HG03439 (cell line): ENCODE results near the gene LENG9.
"Not testable (repeated sequence)": the region's sequence is repeated elsewhere in the genome, so short reads cannot be mapped to it uniquely, and the experiment has no call there.

Experiments
- ATAC-seq: cut with Tn5 transposase; IDR thresholded peaks from one replicate; pipeline ENCODE4 v1.9.1; 2021; ENCODE audit warnings: mild to moderate bottlenecking, moderate library complexity; ENCODE audit not compliant: unreplicated experiment

LENG9 gene

DNA sequence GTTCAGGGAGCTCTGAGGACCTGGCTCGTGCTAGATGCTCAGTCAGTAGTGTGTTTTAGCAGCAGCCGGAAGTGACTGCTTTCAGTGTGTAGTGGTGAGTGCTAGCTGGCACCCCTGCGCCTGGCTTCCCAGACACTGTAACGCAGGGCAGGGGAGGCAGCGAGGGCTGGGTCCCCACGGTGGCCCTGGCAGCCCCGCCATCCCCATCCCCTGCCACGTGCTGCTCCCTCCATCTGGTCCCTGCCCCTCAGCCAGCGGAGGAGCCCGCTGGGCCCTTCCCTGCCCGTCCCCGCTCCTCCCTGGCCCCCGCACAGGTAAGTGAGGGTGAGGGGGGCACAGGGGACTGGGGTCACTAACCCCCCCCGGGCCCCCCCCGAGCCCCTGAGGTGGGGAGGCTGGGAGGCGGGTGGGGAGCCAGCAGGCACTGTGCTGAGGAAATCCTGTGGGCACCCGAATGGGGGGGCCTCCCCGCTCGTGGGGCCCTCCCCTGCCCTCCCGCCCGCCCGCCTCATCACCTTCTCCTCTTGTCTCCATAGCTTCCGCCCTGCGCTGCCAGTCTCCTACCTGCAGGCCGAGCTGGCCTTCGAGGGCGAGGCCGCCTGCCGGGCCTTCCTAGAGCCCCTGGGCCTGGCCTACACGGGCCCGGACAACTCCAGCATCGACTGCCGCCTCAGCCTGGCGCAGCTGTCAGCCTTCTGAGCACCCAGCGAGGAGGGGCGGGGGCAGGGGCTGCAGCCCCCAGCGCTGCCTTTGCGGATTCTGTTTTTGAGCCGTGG is 3.2 kb downstream of the LENG9 start:
- ATAC-seq, result no peak

DNA sequence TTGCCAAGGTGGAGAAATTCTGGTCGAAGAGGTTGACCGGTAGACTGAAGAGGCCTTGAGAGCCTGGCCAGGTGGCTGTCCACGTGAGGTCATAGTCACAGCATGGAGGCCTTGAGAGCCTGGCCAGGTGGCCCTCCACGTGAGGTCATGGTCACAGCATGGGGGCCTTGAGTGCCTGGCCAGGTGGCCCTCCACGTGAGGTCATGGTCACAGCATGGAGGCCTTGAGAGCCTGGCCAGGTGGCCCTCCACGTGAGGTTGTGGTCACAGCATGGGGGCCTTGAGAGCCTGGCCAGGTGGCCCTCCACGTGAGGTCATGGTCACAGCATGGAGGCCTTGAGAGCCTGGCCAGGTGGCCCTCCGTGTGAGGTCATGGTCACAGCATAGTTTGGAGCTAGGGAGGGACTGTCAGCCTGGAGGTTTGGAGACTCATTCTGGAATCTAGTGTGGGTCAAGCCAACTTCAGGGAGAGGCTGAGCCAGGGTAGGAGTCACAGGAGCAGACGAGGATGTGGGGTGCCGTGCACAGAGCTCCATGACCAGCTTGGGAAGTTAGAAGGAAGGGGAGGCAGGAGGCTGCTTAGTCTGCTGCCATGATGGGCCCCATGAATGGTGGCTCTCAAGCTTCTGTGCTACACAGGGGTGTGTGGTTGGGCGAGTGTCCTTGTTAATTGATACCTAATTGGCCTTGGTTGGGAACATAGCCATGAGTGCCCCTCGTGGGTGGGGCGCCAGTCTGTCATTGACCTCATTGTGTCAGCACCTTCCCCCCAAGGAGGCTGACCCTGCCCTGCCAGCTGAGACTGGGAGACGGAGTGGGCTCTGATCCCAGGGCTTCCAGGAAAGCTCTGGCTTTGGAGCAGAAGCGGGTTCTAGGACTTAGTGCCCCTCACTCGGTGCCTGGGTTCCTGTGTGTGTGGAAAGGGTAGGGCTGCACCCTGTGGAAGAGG is 4.0 kb downstream of the LENG9 start:
- ATAC-seq, result no peak

DNA sequence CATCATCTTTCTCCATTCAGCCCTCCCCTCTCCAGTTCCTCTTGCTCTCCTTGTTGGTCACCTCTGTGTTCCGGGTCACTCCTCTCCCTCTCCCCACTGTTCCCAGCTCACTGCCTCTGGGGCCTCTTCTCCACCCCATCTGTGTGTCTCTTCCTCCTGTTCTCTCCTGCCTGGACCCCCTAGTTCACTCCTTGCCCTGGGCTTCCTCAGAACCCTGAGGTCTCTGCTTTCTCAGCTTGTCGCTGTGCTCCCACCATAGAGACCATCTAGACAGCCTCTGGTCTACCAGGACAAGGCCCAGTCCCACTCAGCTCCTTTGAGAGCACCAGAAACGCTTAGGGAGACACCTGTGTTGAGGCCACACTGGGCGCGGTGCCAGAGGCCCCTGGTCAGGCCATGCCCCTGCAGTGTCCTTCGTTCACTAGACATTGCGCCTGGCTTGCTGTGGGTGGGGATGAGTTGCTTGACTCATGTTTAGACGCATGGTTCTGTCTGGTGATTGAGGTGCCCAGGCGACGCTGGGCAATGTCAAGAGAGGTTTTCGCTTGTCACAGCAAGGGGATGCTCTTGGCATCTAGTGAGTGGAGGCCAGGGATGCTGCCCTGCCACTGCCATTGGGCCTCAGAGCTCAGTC is 4.8 kb downstream of the LENG9 start:
- no peak for ATAC-seq

DNA sequence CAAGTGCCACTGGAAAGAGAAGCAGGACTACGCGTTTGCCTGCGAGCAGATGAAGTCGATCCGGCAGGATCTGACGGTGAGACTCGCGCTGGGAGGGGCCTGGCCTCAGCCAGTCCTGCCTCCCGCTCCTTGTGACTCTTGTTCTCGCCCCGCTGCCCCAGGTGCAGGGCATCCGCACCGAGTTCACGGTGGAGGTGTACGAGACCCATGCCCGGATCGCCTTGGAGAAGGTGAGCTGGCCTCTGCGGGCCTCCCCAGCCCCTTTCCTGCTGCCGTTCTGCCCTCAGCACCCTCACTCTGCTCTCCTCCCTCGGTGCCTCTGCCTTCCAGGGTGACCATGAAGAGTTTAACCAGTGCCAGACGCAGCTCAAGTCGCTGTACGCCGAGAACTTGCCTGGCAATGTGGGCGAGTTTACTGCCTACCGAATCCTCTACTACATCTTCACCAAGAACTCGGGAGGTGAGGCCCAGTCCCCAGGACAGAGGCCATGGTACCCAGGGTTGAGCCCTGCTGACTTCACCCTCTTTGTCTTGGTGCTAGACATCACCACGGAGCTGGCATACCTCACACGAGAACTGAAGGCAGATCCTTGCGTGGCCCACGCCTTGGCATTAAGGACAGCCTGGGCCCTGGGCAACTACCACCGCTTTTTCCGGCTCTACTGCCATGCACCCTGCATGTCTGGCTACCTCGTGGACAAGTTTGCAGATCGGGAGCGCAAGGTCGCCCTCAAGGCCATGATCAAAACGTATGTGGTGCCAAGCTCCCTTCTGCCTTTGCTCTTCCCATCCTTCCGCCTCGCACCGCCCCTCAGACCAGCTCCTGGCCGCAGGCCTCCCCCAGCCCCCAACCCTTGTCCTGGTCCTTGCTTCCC is 5.6 kb downstream of the LENG9 start:
- ATAC-seq, result no peak

DNA sequence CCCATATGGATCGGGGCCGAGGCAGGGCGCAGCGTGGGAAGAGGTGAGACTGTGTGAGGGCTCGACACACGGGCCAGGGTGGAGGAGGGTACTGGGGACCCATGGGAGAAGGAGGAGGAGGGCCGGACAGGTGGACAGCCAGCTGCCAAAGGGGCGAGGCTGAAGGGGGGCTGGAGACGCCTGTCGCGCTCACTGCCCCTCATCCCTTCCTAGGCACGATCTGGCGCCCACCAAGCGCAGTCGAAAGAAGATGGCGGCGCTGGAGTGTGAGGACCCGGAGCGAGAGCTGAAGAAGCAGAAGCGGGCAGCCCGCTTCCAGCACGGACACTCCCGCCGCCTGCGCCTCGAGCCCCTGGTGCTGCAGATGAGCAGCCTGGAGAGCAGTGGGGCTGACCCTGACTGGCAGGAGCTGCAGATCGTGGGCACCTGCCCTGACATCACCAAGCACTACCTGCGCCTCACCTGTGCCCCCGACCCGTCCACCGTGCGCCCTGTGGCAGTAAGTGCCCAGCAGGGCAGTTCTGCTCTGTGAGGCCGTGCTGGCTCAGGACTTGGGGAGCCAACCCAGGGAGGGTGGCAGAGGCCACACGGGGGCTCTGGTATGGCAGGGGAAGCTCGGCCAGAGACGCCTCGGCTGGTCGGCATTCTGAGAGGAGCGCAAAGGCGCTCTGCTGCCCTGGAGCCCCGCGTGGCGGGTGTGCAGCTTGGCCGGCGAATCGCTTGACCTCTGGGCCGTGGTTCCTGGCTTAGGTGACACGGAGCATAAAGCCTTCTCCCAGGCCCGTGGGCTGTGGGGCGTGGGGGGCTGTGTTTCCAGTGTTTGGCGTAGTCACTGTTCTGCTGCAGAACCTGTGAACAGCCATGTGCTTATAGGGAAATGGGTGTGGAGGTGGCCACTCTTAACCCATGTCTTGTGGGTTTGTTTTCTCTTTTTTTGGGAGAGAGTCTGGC is 6.9 kb downstream of the LENG9 start:
- no peak for ATAC-seq

DNA sequence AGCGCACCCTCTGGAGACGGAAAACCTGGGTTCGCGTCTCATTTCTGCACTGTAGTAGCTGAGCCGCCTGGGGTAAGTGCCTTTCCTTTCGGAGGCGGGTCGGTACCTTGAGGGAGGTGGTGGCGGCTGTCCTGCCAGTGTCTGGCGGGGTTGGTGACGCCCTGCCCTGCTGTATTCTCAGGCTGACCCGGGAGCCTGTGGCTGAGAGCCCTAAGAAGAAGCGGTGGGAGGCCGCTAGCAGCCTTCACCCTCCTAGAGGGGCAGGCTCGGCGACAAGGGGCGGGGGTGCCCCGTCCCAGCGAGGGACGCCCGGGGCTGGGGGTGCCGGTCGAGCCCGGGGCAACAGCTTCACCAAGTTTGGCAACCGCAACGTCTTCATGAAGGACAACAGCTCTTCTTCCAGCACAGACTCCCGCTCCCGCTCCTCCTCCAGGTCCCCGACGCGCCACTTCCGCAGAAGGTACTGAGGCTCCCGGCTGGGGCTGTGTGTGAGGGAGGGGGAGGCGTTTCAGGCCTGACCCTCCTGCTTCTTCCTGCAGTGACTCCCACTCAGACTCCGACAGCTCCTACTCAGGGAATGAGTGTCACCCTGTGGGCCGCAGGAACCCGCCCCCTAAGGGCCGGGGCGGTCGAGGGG is 7.7 kb downstream of the LENG9 start:
- no peak for ATAC-seq

DNA sequence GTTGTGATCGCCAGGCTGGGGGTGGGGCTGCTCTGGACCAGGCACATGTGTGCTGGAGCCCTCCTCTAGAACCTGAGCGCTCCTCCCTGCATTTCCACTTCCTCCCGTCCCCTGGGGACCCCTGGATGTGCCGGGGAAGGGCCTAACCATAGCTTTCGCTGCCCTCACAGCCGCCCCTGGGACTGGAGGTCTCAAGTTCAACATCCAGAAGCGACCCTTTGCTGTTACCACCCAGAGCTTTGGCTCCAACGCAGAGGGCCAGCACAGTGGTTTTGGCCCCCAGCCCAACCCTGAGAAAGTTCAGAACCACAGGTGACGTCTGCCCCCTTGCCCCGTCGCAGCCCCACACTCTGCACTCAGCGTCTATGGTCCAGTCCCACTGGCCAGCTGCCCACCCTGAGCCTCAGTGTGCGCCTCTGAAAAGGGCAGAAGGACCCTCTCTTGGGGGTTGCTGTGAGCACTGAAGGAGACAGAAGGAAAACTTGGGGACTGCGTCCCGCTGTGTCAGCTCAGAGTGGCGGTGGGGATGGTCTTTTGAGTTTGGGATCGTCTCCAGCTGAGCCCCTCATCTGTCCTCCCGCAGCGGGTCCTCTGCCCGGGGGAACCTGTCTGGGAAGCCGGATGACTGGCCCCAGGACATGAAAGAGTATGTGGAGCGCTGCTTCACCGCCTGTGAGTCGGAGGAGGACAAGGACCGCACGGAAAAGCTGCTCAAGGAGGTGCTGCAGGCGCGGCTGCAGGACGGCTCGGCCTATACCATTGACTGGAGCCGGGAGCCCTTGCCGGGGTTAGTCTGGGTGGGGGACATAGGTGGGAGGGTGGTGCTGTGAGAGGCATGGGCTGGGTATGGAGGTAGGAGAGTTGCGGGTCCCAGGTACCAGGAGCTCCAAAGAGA is 8.6 kb downstream of the LENG9 start:
- ATAC-seq, result no peak

DNA sequence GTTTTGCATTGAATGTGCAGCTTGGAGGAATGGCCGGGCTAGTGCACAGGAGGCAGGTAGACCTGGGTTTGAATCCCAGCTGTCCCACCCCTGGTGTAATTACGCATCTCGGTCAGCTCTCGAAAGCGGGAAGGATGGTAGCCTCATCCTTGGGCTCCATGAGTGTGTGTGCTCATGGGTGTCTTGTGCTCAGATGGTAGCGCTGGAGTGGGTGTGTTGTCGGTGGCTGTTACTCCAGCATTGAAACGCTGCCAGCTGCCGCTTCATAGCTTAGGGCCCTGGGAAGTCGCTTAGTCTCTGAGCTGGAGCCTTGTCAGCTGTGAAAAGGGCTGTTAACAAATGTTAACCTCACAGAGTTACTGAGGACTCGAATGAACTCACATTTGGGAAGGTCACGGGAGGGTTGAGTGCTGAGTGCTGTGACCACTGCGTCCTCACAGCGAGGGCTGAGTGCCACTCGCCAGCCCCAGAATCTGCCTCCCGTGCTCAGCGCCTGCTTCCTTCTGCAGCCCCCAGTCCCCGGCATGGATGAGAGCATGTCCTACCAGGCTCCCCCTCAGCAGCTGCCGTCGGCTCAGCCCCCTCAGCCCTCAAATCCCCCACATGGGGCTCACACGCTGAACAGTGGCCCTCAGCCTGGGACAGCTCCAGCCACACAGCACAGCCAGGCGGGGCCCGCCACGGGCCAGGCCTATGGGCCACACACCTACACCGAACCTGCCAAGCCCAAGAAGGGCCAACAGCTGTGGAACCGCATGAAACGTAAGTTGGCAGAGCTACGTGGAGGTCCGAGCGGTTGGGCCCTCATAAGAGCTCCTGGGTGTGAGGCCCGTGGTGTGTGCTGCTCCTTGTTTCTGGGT is 9.4 kb downstream of the LENG9 start:
- ATAC-seq, result no peak

DNA sequence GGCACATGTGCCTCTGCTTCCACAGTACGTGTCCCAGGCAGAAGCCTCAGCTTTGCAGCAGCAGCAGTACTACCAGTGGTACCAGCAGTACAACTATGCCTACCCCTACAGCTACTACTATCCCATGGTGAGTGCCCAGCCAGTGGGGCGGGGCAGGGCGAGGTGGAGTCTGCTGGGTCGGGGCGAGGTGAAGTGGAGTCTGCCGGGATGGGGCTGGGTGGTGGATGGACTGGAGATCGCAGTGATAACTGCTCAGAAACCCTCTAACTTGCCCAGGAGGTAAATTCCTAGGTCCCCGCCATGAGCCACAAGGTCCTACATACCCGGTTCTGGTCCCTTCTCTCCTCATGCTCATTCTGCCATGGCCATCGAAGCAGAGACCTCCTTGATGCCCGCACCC is 11.0 kb downstream of the LENG9 start:
- no peak for ATAC-seq

DNA sequence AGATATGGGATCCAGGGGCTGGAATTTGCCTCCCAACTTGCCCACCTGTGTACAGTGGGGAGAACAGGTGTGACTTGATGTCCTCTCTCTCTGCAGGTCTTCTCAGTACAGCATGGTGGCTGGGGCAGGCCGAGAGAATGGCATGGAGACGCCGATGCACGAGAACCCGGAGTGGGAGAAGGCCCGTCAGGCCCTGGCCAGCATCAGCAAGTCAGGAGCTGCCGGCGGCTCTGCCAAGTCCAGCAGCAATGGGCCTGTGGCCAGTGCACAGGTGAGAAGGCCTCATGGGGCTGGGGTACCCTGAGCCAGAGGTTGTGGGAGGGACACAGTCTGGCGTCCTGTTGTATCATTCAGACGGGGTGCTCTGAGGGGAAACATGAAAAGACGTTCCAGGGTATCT is 11.6 kb downstream of the LENG9 start:
- ATAC-seq, result no peak

DNA sequence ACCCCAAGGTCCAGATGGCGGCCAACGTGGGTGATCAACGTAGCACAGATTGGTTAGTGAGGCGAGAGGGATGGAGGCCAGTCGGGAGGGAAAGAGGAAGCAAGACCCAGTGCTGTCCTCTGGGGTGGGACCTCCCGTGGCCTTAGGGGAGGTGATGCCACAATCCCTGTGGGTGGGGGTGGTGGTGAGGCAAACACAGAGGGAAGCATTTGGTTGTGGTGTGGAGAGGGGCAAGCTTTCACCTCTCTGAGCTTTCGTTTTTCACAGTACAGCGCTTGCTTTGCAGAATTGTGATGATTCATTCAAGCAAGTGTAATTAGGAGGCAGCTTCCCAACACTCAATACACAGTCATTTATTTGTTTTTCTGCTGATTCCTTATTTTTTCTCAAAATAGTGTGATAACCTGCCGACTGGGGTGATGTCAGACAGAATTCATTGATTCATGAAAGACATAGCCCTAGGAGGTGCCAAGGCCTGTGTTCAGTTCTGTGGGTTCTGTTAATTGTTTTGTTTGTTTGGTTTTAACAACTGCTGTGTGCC is 12.2 kb downstream of the LENG9 start:
- ATAC-seq, result no peak

DNA sequence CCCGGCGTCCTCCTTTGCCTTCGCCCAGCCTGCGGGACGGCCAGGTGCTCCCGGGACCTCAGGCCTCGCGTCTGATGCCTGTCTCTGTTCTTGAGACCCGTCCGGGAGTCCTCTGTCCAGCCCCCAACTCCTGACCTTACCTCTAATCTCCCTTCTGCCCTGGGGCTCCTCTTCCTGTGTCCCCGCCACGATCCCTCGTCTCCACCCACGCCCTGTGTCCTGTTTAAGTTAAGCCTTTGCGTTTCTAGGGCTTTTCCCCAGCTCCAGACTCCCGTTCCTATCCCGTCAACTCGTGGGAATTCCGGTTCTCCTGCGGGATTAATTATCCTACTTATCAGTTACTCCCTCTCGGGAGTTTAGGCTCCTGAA is 13.9 kb downstream of the LENG9 start:
- no peak for ATAC-seq

DNA sequence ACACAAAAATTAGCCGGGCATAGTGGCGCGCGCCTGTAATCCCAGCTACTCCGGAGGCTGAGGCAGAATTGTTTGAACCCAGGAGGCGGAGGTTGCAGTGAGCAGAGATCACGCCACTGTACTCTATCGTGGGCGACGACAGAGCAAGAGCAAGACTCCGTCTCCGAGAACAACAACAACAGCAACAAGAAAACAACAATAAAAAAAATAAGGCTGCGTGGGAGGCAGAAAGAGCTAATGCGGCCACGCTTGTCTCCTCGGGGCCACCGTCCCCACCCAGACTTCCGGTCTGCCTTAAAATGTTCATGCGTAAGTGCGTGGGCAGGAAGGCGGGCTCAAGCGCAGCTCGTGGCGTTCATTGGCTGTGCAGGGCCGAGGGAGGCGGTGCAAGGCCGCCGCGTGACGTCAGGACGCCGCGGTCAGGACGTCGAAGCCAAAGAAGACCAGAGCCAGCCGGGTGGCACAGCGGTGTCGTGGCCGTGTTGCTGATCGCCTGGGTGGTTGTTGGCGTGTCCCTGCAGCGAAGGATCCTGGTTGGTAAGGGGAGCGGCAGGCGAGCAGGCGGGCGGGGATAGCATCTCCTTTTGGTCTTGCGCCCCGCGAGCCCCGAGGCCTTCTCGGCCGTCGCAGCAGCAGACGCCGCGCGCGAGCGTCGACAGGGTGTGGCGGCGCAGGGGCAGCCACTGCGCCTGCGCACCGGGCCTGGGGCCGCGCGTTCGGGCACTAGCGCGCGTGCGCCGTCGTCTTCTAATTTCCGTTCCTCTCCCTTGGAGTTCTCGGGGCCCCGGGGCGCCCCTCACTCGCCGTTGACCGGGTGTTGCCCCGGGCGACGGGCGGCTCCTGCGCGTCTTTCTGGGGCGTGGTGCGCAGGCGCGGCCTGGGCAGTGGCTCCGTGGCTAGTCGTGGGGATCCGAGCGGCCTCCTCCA is 14.5 kb downstream of the LENG9 start, which contains the start of gene LENG8:
Gene LENG8 (plus strand): TSS at position 426 of the 927 bp plus-strand sequence. CDS start 2,146 bp downstream, outside the sequence.
- ATAC-seq, result peak; percentile 83

DNA sequence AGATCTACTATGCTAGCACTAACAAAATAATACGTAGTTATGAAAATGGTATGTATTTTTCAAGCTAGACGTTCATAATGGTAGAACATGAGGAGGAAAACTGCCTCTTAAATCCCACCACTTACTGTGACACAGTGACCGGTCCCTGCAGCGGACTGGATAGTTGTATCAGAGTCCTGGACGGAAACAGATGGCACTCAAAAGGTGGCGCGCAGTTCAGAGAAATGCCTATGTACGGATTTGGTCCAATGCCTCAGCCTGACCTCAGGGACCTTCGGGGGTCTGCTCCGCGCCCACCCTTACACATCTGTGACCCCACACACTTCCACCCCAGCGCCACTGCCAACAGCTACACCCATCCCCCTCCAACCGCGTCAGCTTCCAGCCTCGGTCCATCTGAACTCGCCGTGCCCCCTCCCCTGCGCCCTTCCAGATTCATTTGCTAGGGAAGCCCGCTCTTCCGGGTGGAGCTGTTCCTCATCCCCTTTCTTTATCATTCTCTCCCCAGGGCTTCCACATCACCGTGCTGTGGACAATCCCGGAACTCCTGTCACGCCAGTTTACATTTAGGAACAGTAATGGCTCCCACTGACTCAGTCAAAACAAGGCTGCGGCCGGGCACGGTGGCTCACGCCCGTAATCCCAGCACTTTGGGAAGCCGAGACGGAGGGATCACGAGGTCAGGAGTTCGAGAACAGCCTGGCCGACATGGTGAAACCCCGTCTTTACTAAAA is 15.4 kb downstream of the LENG9 start:
- peak; percentile 9 for ATAC-seq

DNA sequence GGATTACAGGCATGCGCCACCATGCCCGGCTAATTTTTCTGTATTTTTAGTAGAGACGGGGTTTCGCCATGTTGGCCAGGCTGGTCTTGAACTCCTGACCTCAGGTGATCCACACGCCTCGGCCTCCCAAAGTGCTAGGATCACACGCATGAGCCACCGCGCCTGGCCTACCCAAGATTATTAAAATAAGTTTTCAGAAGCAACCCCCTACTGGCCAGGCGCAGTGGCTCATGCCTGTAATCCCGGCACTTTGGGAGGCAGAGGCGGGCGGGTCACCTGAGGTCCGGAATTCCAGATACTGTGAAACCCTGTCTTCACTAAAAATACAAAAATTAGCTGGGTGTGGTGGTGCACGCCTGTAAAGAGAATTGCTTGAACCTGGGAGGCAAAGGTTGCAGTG is 17.2 kb downstream of the LENG9 start:
- ATAC-seq, result not testable (repeated sequence)
